ENCODE data around the gene RNASE11. TPM values are rescaled to one million over a fixed set of nuclear protein-coding genes. Genes with fewer than 3 reads are reported as not detected.
"Not testable (repeated sequence)": the region's sequence is repeated elsewhere in the genome, so short reads cannot be mapped to it uniquely, and the experiment has no call there.

Gene RNASE11
- polyA plus RNA-seq, 1 donor: not detected

- DNase-seq: peak; percentile 87
These were observed 25.6 kb upstream of the RNASE11 start for GRCh38 chr14:20613094-20614037.

- no peak for DNase-seq
These were observed 24.6 kb upstream of the RNASE11 start for GRCh38 chr14:20612403-20612802.

GRCh38 chr14:20611277-20611676 is 23.5 kb upstream of the RNASE11 start:
- no peak for DNase-seq

GRCh38 chr14:20610002-20610765 is 22.4 kb upstream of the RNASE11 start:
- DNase-seq: peak; percentile 72

GRCh38 chr14:20609215-20610001 is 21.6 kb upstream of the RNASE11 start:
- DNase-seq: peak; percentile 89

GRCh38 chr14:20608383-20609110 is 20.7 kb upstream of the RNASE11 start:
- no peak for DNase-seq

- no peak for DNase-seq
These were observed 19.8 kb upstream of the RNASE11 start for GRCh38 chr14:20607617-20608016.

- DNase-seq: no peak
These were observed 19.1 kb upstream of the RNASE11 start for GRCh38 chr14:20606902-20607242.

- DNase-seq: no peak
These were observed 18.5 kb upstream of the RNASE11 start for GRCh38 chr14:20606190-20606901.

GRCh38 chr14:20603813-20604690 is 16.3 kb upstream of the RNASE11 start:
- DNase-seq: no peak

GRCh38 chr14:20602583-20602982 is 14.8 kb upstream of the RNASE11 start:
- no peak for DNase-seq

- no peak for DNase-seq
These were observed 13.7 kb upstream of the RNASE11 start for GRCh38 chr14:20601522-20601921.

GRCh38 chr14:20597108-20597507 is 9.3 kb upstream of the RNASE11 start:
- DNase-seq: no peak

GRCh38 chr14:20595726-20596125 is 7.9 kb upstream of the RNASE11 start:
- not testable (repeated sequence) for DNase-seq

- DNase-seq: no peak
These were observed 4.8 kb upstream of the RNASE11 start for GRCh38 chr14:20592574-20592973.

GRCh38 chr14:20591235-20591634 is 3.4 kb upstream of the RNASE11 start, which contains the start of gene RNASE12:
Gene RNASE12 (minus strand): TSS chr14:20591376. CDS start chr14:20590723, 653 bp downstream.
- DNase-seq: no peak

GRCh38 chr14:20583908-20584307 is 3.9 kb downstream of the RNASE11 start:
- DNase-seq: no peak

GRCh38 chr14:20583142-20583541 is 4.7 kb downstream of the RNASE11 start:
- no peak for DNase-seq

GRCh38 chr14:20580242-20580641 is 7.6 kb downstream of the RNASE11 start:
- DNase-seq: no peak

GRCh38 chr14:20578784-20579502 is 8.9 kb downstream of the RNASE11 start:
- DNase-seq: no peak
